Activated naive CD8-positive, alpha-beta T cell treated with anti-CD3 and anti-CD28 coated beads, Interleukin-2, amount 50 U/mL, for 24 hours (primary cell): ENCODE results near the gene RNF166.

Source experiments
- ATAC-seq: fragments of 150-1000 bp; cut with Tn5 transposase; one replicate; pipeline ENCODE4 v1.10.0; 2021
- DNase-seq: peaks from one replicate; pipeline ENCODE4 v3.0.0; 2021
- H3K27ac Mint-ChIP-seq: one replicate; pipeline ENCODE4 v1.8.0; 2021; ENCODE audit warnings: mild to moderate bottlenecking, mixed read lengths
- H3K27me3 Mint-ChIP-seq: one replicate; pipeline ENCODE4 v1.8.0; 2021; ENCODE audit warnings: mixed read lengths
- H3K36me3 Mint-ChIP-seq: one replicate; pipeline ENCODE4 v1.8.0; 2021; ENCODE audit warnings: low read depth, mixed read lengths
- H3K4me1 Mint-ChIP-seq: one replicate; pipeline ENCODE4 v1.8.0; 2021; ENCODE audit warnings: mixed read lengths
- H3K4me3 Mint-ChIP-seq: one replicate; pipeline ENCODE4 v1.8.0; 2021; ENCODE audit warnings: mild to moderate bottlenecking, moderate library complexity, mixed read lengths
- H3K9me3 Mint-ChIP-seq: one replicate; pipeline ENCODE4 v1.8.0; 2021; ENCODE audit warnings: mixed read lengths

The RNF166 gene

GRCh38 chr16:88698646-88699045 lies 7.6 kb downstream of the RNF166 start:
- no peaks in the 10 kb centered on the region for H3K9me3 Mint-ChIP-seq
- no peak overlapping the region for H3K27ac Mint-ChIP-seq
- no peak overlapping the region for H3K4me3 Mint-ChIP-seq
- H3K27me3 Mint-ChIP-seq: no peaks in the 10 kb centered on the region
- DNase-seq (no peak), ATAC-seq (no peak)
- H3K36me3 Mint-ChIP-seq: peaks cover 4% of the 10 kb centered on the region
- peaks cover 46% of the 10 kb centered on the region for H3K4me1 Mint-ChIP-seq

DNA sequence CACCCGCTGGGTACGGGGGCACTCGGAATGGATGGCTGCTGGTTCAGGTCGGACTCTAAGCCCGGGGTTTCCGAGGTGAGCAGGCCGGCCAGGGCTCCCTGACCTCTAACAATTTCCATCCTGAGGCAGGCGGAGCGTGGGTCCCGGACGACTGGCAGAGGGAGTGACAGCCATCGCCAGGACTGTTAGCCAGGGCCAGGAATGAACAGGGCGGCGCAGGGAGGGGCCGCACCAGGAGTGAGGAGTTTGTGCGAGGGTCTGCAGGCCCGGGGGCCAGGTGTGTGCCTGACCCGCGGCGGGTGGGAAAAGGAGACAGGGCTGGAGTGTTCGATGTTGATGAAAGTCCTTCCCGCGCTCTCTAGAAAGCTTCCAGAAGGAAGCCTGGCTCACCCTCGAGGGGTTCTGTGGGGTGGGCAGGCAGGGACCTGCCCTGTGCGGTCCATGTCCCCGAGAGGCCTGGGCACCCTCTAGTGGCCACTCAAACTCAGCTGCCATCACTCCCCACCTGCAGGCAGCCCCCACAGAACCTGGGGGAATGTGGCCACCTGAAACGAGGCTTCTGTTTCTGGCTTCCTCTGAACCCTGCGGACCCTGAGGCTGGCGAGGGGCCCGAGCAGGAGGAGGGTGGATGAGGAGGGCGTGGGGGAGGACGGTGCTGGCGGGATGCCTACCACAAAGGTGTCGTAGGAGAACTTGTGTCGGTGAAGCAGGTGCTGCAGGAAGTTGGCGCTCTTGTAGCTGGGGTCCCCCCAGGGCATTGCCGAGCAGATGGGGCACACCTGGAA lies 8.2 kb downstream of the RNF166 start:
- ATAC-seq: no peak
- H3K4me3 Mint-ChIP-seq: no peak overlapping the region

GRCh38 chr16:88697116-88697830 lies 8.9 kb downstream of the RNF166 start:
- Mint-ChIP-seq H3K27me3 (no peaks in the 10 kb centered on the region), H3K4me1 (peaks cover 40% of the 10 kb centered on the region), H3K27ac (no peak overlapping the region), H3K9me3 (no peaks in the 10 kb centered on the region), H3K36me3 (peaks cover 4% of the 10 kb centered on the region), H3K4me3 (no peak overlapping the region)
- no peak for ATAC-seq
- no peak for DNase-seq

More for the DNA sequence above, 8.2 kb downstream of the RNF166 start:
- Mint-ChIP-seq H3K27me3 (no peaks in the 10 kb centered on the region), H3K27ac (no peak overlapping the region), H3K36me3 (peaks cover 4% of the 10 kb centered on the region), H3K4me1 (peaks cover 40% of the 10 kb centered on the region), H3K9me3 (no peaks in the 10 kb centered on the region)
- no peak for DNase-seq

GRCh38 chr16:88696441-88696840 lies 9.8 kb downstream of the RNF166 start:
- Mint-ChIP-seq H3K4me3 (no peak overlapping the region), H3K27me3 (no peaks in the 10 kb centered on the region), H3K4me1 (peaks cover 40% of the 10 kb centered on the region), H3K36me3 (peaks cover 4% of the 10 kb centered on the region), H3K27ac (no peak overlapping the region), H3K9me3 (no peaks in the 10 kb centered on the region)
- no peak for ATAC-seq
- no peak for DNase-seq

DNA sequence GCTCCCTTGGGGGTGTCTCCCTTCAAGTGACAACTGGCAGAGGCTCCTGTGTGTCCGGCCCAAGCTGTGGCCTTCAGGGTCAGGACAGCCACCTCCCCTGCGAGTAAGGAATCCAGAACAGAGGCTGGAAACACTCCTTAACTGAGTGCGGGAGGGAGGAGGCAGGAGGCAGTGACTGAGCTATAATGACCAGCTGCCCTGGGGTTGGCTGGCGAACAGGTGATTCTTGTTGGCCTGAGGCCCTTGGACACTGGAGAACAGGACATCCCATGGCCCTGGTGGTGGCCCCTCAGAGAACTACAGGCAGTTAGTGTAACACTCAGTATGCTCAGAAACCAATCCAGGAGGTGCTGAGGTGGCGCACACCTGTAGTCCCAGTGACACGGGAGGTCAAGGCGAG lies 10.5 kb downstream of the RNF166 start:
- H3K4me3 Mint-ChIP-seq: no peak overlapping the region
- H3K9me3 Mint-ChIP-seq: no peaks in the 10 kb centered on the region
- H3K4me1 Mint-ChIP-seq: peaks cover 42% of the 10 kb centered on the region
- H3K27me3 Mint-ChIP-seq: no peaks in the 10 kb centered on the region
- ATAC-seq: no peak
- DNase-seq: no peak
- H3K36me3 Mint-ChIP-seq: peaks cover 4% of the 10 kb centered on the region
- no peak overlapping the region for H3K27ac Mint-ChIP-seq

- H3K36me3 Mint-ChIP-seq: peaks cover 4% of the 10 kb centered on the region
- no peak for DNase-seq
- peaks cover 40% of the 10 kb centered on the region for H3K4me1 Mint-ChIP-seq
- ATAC-seq: no peak
- no peak overlapping the region for H3K4me3 Mint-ChIP-seq
- no peak overlapping the region for H3K27ac Mint-ChIP-seq
- H3K27me3 Mint-ChIP-seq: no peaks in the 10 kb centered on the region
- H3K9me3 Mint-ChIP-seq: no peaks in the 10 kb centered on the region
These were observed 11.0 kb downstream of the RNF166 start for GRCh38 chr16:88695218-88695617.

DNA sequence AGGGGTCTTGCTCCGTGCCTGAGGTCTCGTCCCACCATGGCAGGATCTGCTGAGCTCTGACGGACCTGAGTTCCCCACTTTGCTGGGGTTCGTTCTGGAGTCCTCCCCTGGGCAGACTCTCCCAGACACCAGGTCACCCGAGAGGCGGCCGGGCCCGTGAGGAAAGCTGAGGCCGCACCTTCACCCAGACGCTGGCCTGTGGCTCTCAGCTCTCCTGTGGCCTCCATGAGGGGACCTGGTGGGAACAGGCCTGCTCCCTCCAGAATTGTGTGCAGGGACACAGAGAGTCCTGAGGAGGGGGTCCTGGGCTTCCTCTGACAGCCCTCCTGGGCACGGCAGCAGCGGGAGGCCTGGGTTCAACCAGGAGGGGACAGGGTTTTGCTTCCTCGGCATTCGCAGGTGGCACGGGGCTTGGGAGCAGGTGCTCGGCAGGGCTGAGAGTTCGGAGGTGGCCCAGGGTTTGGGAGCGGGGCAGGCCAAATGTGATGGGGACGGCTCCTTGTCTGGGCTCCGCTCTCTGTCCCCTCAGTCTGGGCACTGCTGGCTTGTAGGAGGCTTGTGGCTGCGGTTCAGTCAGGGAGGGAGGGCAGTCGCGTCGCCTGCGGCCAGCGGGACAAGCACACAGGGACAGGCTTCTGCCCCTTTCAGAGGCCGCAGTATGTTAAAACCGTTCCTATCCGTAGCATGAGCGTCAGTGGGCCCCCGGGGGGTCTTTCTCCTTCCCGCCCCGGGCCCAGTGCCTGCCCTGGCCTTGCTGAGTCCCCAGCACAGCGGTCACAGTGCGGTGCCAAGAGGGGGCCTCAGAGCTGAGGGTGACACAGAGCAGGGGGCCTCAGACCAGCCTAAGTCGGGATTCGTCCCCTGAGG lies 11.8 kb downstream of the RNF166 start:
- H3K36me3 Mint-ChIP-seq: no peaks in the 10 kb centered on the region
- DNase-seq (no peak), ATAC-seq (no peak)
- H3K27me3 Mint-ChIP-seq: no peaks in the 10 kb centered on the region
- no peak overlapping the region for H3K27ac Mint-ChIP-seq
- H3K4me3 Mint-ChIP-seq: no peak overlapping the region
- peaks cover 34% of the 10 kb centered on the region for H3K4me1 Mint-ChIP-seq
- H3K9me3 Mint-ChIP-seq: no peaks in the 10 kb centered on the region

- DNase-seq (no peak), ATAC-seq (no peak)
- no peak overlapping the region for H3K27ac Mint-ChIP-seq
- H3K4me3 Mint-ChIP-seq: no peak overlapping the region
- peaks cover 34% of the 10 kb centered on the region for H3K4me1 Mint-ChIP-seq
- H3K9me3 Mint-ChIP-seq: no peaks in the 10 kb centered on the region
- H3K27me3 Mint-ChIP-seq: no peaks in the 10 kb centered on the region
- no peaks in the 10 kb centered on the region for H3K36me3 Mint-ChIP-seq
These were observed 12.6 kb downstream of the RNF166 start for GRCh38 chr16:88693420-88694177.

DNA sequence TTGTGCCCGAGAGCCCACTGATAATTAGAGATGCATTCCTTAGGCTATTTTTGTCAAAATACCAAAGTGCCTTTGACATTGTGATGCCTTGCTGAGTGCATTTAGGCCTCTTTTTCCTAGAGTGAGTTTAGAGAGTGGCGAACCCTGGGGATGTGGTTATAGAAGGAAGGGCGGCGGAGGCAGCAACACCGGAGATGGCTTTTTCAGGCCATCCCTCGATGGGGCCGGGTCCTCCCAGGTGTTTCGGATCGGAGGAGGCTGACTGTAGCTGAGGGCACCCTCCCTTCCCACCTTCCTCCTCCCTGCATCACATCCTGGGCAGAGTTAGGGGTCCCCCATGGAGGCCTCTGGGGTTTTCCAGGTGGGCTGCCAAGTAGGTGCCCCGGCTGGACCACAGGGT lies 13.3 kb downstream of the RNF166 start:
- ATAC-seq (no peak), DNase-seq (no peak)
- H3K36me3 Mint-ChIP-seq: no peaks in the 10 kb centered on the region
- H3K4me1 Mint-ChIP-seq: peaks cover 31% of the 10 kb centered on the region
- H3K27ac Mint-ChIP-seq: no peak overlapping the region
- no peaks in the 10 kb centered on the region for H3K27me3 Mint-ChIP-seq
- no peak overlapping the region for H3K4me3 Mint-ChIP-seq
- H3K9me3 Mint-ChIP-seq: no peaks in the 10 kb centered on the region

DNA sequence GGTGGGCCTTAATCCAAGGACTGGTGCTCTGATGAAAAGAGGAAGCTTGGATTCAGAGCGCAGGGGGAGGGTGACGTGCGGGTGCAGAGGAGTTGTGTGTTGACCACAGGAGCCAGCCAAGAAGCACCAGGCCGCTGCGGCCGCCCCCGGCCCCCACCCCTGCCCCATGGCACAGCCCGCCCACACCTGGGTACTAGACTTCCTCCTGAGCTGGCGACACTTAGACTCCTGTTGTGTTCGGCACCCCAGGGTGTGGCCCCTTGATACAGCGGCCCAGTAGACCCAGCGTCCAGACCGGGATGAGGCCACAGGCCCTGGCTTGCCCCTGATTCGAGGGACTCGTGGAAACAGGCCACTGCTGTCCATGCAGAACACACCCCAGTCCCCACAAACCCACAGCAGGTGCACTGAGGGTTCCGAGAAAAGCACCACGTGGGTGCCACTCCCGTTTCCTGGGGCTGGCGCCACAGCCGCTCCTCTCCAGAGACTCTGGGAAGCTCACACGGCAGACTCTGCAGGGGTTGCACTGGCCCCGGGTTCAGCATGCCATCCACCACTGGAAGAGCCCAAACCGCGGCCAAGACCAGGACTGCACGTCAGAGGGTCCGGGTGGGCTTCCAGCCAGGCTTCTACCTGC lies 14.2 kb downstream of the RNF166 start:
- Mint-ChIP-seq H3K36me3 (no peaks in the 10 kb centered on the region), H3K4me3 (no peak overlapping the region), H3K4me1 (peaks cover 26% of the 10 kb centered on the region), H3K9me3 (no peaks in the 10 kb centered on the region), H3K27me3 (no peaks in the 10 kb centered on the region), H3K27ac (peak overlapping the region; percentile 59)
- peak; percentile 24 for DNase-seq
- peak; percentile 10 for ATAC-seq

DNA sequence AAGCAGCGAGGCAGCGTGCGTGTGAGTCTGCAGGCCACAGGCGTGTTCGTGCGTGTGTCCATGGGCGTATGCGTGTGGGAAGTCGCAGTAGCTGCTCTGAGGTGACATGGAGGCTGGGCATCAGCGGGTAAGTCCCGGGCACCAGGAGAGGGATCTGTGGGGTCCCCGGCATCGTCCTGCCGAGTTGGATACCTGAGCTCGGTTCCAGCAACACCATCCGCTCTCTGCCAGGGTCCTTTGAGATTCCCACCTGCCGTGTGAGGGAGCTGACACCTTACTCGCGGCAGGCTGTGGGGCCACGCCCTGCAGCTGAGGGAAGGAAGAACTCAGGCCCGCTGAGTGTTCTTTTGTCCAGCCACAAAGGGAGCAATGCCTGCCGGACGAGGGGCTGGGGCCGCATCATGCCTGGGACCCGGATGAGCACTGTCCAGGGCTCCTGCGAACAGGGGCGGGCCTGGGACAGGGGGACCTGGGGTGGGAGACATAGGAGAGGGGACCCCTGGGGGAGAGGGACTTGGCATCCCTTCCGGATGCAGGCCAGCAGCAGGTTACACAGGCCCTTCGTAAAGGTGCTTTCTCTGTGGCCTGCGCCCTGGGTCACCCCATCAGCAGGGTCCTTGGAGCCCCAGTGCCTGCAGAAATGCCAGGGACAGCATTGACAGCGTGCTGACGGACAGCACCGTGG lies 14.9 kb downstream of the RNF166 start:
- Mint-ChIP-seq H3K9me3 (no peaks in the 10 kb centered on the region), H3K4me3 (no peak overlapping the region), H3K36me3 (no peaks in the 10 kb centered on the region), H3K4me1 (peaks cover 28% of the 10 kb centered on the region), H3K27ac (peak overlapping the region; percentile 63), H3K27me3 (no peaks in the 10 kb centered on the region)
- no peak for ATAC-seq
- DNase-seq: no peak

DNA sequence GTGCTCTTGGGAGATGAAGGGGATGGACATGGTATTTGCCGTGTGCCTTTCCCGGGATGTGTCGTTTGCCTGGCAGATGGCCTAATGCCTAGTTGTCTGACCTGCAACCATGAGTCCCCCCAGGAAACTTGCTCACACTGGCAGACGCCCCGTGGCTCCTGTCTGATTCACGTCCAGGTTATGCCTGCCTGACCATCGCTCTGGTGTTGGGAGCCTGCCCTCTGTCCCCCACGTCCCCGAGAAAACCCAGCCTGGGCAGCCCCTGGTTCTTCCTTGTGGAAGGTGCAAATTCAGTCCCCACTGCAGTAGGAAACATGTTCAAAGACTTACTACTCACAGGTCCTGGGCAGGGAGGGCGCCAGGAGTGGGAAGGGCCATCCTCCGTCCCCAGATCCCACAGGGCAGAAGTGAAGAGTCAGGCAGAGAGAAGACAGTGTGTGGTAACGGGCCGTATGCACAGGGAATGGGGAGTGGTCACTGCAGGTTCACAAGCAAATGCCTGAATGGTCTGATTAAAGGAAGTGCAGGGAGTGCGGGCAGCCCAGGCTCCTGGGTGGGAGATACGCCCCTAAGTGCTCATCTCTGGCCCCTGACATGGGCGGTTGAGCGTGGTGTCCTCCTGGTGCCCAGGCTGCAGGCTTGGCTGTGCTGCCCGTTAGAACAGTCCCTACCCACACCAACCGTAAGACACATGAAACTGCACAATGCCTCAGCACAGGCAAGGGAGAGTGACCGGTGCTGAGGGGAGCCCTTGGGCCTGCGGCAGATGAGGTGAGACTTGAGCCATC lies 15.7 kb downstream of the RNF166 start:
- DNase-seq (no peak), ATAC-seq (no peak)
- Mint-ChIP-seq H3K27me3 (no peaks in the 10 kb centered on the region), H3K36me3 (no peaks in the 10 kb centered on the region), H3K4me1 (peaks cover 29% of the 10 kb centered on the region), H3K27ac (peak overlapping the region; percentile 63), H3K9me3 (no peaks in the 10 kb centered on the region), H3K4me3 (no peak overlapping the region)
